ENCODE measurements around the gene SLC35E1. TPM values are rescaled to one million over a fixed set of nuclear protein-coding genes. Genes with fewer than 3 reads are reported as not detected.

SLC35E1 gene
- total RNA-seq, 1 donor from 2014 or later = 63.1 TPM

GRCh38 chr19:16527971-16528521 is 44.2 kb downstream of the SLC35E1 start:
- Mint-ChIP-seq H3K4me3 (ENCODE audit: unreplicated experiment) (no peak overlapping the region), H3K27ac (ENCODE audit: unreplicated experiment) (no peak overlapping the region), H3K9me3 (ENCODE audit: unreplicated experiment) (no peaks in the 10 kb centered on the region), H3K27me3 (ENCODE audit: low read depth, unreplicated experiment) (no peaks in the 10 kb centered on the region), H3K36me3 (ENCODE audit: low read depth, unreplicated experiment) (peaks cover 20% of the 10 kb centered on the region), H3K4me1 (ENCODE audit: low read depth, unreplicated experiment) (no peaks in the 10 kb centered on the region)
- TF ChIP-seq EZH2 (IDR thresholded peaks at IDR 0.05; ENCODE audit: insufficient read depth, low read length) = no peak
- peak; percentile 21 for TF ChIP-seq CTCF (IDR thresholded peaks at IDR 0.05; ENCODE audit: insufficient read depth, low read depth, low read length)
- no peak overlapping the region for H3K27ac ChIP-seq (ENCODE audit: low read depth, low read length)
- no peak overlapping the region for H3K4me2 ChIP-seq (ENCODE audit: low read length)
- peaks cover 28% of the 10 kb centered on the region for H3K36me3 ChIP-seq (ENCODE audit: insufficient read depth, low read length)
- DNase-seq (ENCODE audit: low read depth) = no peak
- H3K9ac ChIP-seq (ENCODE audit: low read length) = no peak overlapping the region
- H3K4me3 ChIP-seq (ENCODE audit: insufficient read depth, low read depth, low read length) = no peak overlapping the region
- no peak for FAIRE-seq
- no peaks in the 10 kb centered on the region for H3K27me3 ChIP-seq (ENCODE audit: insufficient read depth, low read length)
- H3K4me1 ChIP-seq (ENCODE audit: insufficient read depth, low read length) = no peaks in the 10 kb centered on the region
- H4K20me1 ChIP-seq (ENCODE audit: insufficient read depth, low read length) = peaks cover 45% of the 10 kb centered on the region
- H3K79me2 ChIP-seq (ENCODE audit: insufficient read depth, low read length) = peaks cover 10% of the 10 kb centered on the region
- H3K9me3 ChIP-seq (ENCODE audit: insufficient read depth, low read depth, low read length) = no peaks in the 10 kb centered on the region
- no peak overlapping the region for H2AFZ ChIP-seq (ENCODE audit: low read depth, low read length)

DNA sequence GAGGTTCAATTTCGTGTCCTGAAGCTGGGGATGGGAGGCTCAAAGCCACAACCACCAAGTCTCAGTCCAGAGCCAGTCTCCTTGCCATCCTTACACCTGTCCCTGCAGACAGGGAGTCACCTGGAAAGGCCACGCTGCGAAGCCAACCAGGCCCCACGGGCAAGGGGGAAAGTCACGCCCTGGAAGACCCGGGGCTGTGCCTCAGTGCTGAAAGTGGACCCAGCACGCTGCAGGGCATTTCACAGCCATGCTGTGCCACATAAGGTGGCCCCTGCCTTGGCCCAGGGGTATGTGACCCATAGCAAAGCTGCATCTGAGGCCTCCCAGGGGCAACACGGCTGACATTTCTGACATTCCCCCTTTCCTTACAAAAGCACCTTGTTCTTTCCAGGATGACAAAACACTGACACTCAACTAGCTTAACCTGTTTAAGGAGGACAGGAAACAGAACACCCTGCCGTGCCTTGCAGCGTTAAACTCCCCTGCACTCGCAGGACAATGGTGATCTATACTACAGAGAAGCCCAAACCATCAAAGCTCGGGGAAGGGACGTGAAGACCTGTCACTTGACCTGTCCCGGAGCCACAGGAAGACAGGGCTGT is 44.8 kb downstream of the SLC35E1 start:
- Histone ChIP-seq H3K9me3 (ENCODE audit: insufficient read depth, low read depth, low read length) (no peaks in the 10 kb centered on the region), H2AFZ (ENCODE audit: low read depth, low read length) (no peak overlapping the region), H3K4me2 (ENCODE audit: low read length) (no peak overlapping the region), H3K79me2 (ENCODE audit: insufficient read depth, low read length) (peaks cover 8% of the 10 kb centered on the region), H3K36me3 (ENCODE audit: insufficient read depth, low read length) (peaks cover 28% of the 10 kb centered on the region), H3K9ac (ENCODE audit: low read length) (no peak overlapping the region), H3K27me3 (ENCODE audit: insufficient read depth, low read length) (no peaks in the 10 kb centered on the region), H3K27ac (ENCODE audit: low read depth, low read length) (no peak overlapping the region), H3K4me3 (ENCODE audit: insufficient read depth, low read depth, low read length) (no peak overlapping the region), H4K20me1 (ENCODE audit: insufficient read depth, low read length) (peaks cover 51% of the 10 kb centered on the region), H3K4me1 (ENCODE audit: insufficient read depth, low read length) (no peaks in the 10 kb centered on the region)
- FAIRE-seq (no peak), DNase-seq (ENCODE audit: low read depth) (no peak)
- Mint-ChIP-seq H3K27ac (ENCODE audit: unreplicated experiment) (peak overlapping the region; percentile 42), H3K9me3 (ENCODE audit: unreplicated experiment) (no peaks in the 10 kb centered on the region), H3K36me3 (ENCODE audit: low read depth, unreplicated experiment) (peaks cover 20% of the 10 kb centered on the region), H3K4me1 (ENCODE audit: low read depth, unreplicated experiment) (no peaks in the 10 kb centered on the region), H3K27me3 (ENCODE audit: low read depth, unreplicated experiment) (no peaks in the 10 kb centered on the region), H3K4me3 (ENCODE audit: unreplicated experiment) (no peak overlapping the region)
- TF ChIP-seq EZH2 (IDR thresholded peaks at IDR 0.05; ENCODE audit: insufficient read depth, low read length) (no peak), CTCF (IDR thresholded peaks at IDR 0.05; ENCODE audit: insufficient read depth, low read depth, low read length) (no peak)

All from astrocyte (in vitro differentiated cells and primary cell).